Transverse colon (tissue), 4 donors: ENCODE data around the gene MYOT. TPM values are rescaled to one million over a fixed set of nuclear protein-coding genes. Genes with fewer than 3 reads are reported as not detected.

Experiments
- DNase-seq: peaks from one replicate; pipeline ENCODE4 v3.0.0-alpha.2; 2019
- H3K27ac ChIP-seq, 4 donors: fragments of 200-600 bp; sonication (generic); 2 replicates each; pipeline ENCODE4 v1.5.1; 2016 to 2018; ENCODE audit warnings: inconsistent platforms in 4 of 4
- H3K27me3 ChIP-seq: fragments of 200-600 bp; sonication (generic); 2 replicates; pipeline ENCODE4 v1.5.1; 2017; ENCODE audit warnings: inconsistent platforms
- H3K36me3 ChIP-seq, 4 donors: fragments of 200-600 bp; sonication (generic); 2 replicates each; pipeline ENCODE4 v1.5.1; 2017 to 2019; ENCODE audit warnings: inconsistent platforms in 4 of 4
- H3K4me1 ChIP-seq, 4 donors: fragments of 200-600 bp; sonication (generic); 2 replicates each; pipeline ENCODE4 v1.5.1; 2017 to 2020; ENCODE audit warnings: inconsistent platforms in 4 of 4
- H3K4me3 ChIP-seq, 4 donors: fragments of 200-600 bp; sonication (generic); 1 replicate in 1 of 4; 2 replicates in 3 of 4; pipeline versions ENCODE4 v1.5.1 to v1.6.1; 2017 to 2019; ENCODE audit warnings: inconsistent platforms in 4 of 4
- H3K9me3 ChIP-seq, 2 donors: fragments of 200-600 bp; sonication (generic); 2 replicates each; pipeline ENCODE4 v1.5.1; 2017 to 2019; ENCODE audit warnings: inconsistent platforms in 2 of 2
- CTCF ChIP-seq, 5 experiments: fragments of 200-600 bp in 3 of 5; fragments of 450-650 bp in 2 of 5; sonication (generic) in 3 of 5; IDR thresholded peaks; 1 replicate in 2 of 5; 2 replicates in 3 of 5; pipeline ENCODE4 v1.5.1; 2016 to 2017; ENCODE audit warnings: antibody characterized with exemption in 5 of 5, inconsistent platforms in 3 of 5, mild to moderate bottlenecking in 2 of 5, moderate library complexity in 1 of 5
- EP300 ChIP-seq: sonication (generic); formaldehyde crosslinking; IDR thresholded peaks from one replicate; pipeline ENCODE4 v1.6.1; 2017; ENCODE audit warnings: antibody characterized with exemption, low read depth
- POLR2A ChIP-seq: fragments of 450-650 bp; IDR thresholded peaks from one replicate; pipeline ENCODE4 v1.6.1; 2016; ENCODE audit warnings: antibody characterized with exemption, mild to moderate bottlenecking, moderate library complexity
- POLR2AphosphoS5 ChIP-seq, 3 donors: sonication (generic); formaldehyde crosslinking; IDR thresholded peaks; one replicate each; pipeline ENCODE4 v1.6.1; 2016; ENCODE audit warnings: antibody characterized with exemption in 3 of 3
- WGBS, 2 donors: methylation state at CpG; one replicate each; pipeline ENCODE4 v1.1.5; 2018; ENCODE audit warnings: low coverage in 1 of 2; 5-methylcytosine and 5-hydroxymethylcytosine counted together
- in situ Hi-C, 4 donors: fragments of 200-750 bp; cut with MboI; loops; one replicate each; pipeline versions ENCODE4 v1.15.0 to v1.15.1; 2017; ENCODE audit warnings: low sequenced_read_pairs in 3 of 4, low pct_ligation_motif_present in 1 of 4, low pct_unique_long_range_greater_than_20kb in 1 of 4
- intact Hi-C: fragments of 100-400 bp; cut with DNase I; formaldehyde crosslinking; loops from one replicate; pipeline ENCODE4 v1.15.1; 2023; ENCODE audit warnings: low total_unique reads
- total RNA-seq, 4 donors: library from RNA; depleted of rRNA; stranded (reverse); fragments of >200 nt; gene quantifications; one replicate each; pipeline ENCODE4 v1.1.0, GENCODE V29; 2016

MYOT gene
- total RNA-seq, 4 donors from 2014 or later: 2.9 to 7.1 (median 5.9) TPM; not detected in 1

DNA sequence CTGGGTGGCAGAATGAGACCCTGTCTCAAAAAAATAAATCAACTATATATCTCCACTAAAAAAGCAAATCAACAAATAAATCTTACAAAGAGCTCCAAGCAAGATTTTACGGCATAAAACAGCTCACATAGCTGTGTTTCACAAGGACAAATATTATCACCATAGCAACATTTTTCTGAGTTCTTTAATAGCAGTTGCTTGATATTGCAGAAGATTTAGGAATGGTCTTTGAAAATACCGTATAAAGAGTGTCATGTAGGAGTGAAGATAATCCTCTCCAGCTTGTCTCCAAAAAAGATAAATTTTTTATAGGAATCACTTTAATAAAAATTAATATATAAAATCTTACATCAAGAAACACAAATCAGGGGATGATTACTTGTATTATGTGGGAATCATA, 36.6 kb upstream of the MYOT start:
- no peaks in the 10 kb centered on the region for H3K36me3 ChIP-seq
- in situ Hi-C loops: no loop called here
- 73 to 77% methylated on average over 2 of the region's 2 CpGs for WGBS, 2 donors

DNA sequence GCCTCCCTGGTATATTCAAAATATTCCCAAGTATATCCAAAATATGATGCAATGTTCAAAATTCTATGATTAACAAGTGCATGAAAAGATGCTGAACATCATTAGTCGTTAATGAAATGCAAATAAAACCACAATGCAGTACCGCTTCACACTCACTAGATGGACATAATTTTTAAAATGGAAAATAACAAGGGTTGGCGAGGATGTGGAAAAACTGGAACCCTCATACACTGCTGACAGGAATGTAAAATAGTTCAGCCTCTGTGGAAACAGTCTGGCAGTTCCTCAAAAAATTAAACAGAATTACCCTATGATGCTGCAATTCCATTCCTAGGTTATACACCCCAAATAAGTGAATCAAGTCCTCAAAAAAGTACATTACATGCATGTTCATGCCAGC, 36.1 kb upstream of the MYOT start:
- WGBS, 2 donors: 72 to 79% methylated on average over 3 of the region's 3 CpGs
- no peak for DNase-seq
- Histone ChIP-seq H3K36me3 (no peaks in the 10 kb centered on the region), H3K4me1 (no peaks in the 10 kb centered on the region), H3K4me3 (no peak overlapping the region), H3K27ac (no peak overlapping the region), H3K27me3 (no peaks in the 10 kb centered on the region), H3K9me3 (no peaks in the 10 kb centered on the region)
- intact Hi-C loops: no loop called here
- in situ Hi-C loops: no loop called here
- TF ChIP-seq CTCF (IDR thresholded peaks at IDR 0.05) (peak in 3 of 5 experiments; percentile 3 to 30 (median 27)), POLR2AphosphoS5 (IDR thresholded peaks at IDR 0.05) (no peak)

More for the DNA sequence above, 36.6 kb upstream of the MYOT start:
- H3K4me3 ChIP-seq: no peak overlapping the region
- intact Hi-C loops: no loop called here
- no peaks in the 10 kb centered on the region for H3K27me3 ChIP-seq
- no peaks in the 10 kb centered on the region for H3K4me1 ChIP-seq
- TF ChIP-seq EP300 (no peak), CTCF (IDR thresholded peaks at IDR 0.05) (no peak), POLR2AphosphoS5 (IDR thresholded peaks at IDR 0.05) (no peak), POLR2A (no peak)
- no peak for DNase-seq
- no peak overlapping the region for H3K27ac ChIP-seq
- H3K9me3 ChIP-seq: no peaks in the 10 kb centered on the region

DNA sequence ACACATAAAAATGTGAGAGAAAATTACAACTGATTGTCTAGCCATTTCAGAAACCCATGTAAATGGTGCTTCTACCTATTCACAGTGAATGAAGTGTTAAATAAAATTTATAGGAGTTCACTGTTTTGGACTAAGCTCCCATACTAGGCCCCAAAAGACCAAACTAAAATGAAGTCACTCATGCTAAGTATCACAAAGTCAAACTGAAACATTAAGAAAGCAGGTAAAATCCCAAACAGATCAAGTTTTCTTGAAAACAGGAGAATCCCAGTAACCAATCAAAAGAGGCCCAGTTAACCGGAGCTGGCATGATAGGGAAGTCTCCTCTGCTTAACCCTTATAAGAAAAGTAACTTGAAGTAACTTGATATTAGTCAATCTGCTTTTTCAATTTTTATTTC, 35.2 kb upstream of the MYOT start:
- intact Hi-C loops (no loop called here), in situ Hi-C loops (no loop called here)
- H3K36me3 ChIP-seq: no peaks in the 10 kb centered on the region
- H3K4me1 ChIP-seq: no peaks in the 10 kb centered on the region
- TF ChIP-seq POLR2A: no peak
- H3K9me3 ChIP-seq: no peaks in the 10 kb centered on the region
- H3K27ac ChIP-seq: no peak overlapping the region
- no peaks in the 10 kb centered on the region for H3K27me3 ChIP-seq
- 71 to 89% methylated on average over 1 of the region's 1 CpG for WGBS, 2 donors
- H3K4me3 ChIP-seq: no peak overlapping the region
- no peak for DNase-seq

DNA sequence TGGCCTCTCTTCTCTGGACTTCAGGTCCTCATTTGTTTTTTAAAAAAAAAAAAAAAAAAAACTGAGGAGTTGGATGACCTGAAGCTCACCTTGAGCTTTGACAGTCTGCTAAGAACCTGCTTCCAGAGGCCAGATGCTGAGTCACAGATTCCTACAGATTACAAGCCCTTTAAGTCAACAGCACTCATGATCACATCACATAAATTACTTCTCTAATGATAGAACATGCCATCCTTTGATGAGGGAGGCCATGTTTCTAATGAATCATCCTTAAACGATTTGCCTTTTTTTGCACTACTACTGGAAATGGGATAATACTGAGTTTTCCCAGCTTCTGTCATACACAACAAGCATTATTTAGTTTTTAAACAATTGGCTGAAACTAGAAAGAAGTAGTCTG, 34.2 kb upstream of the MYOT start:
- H3K4me3 ChIP-seq: no peak overlapping the region
- H3K36me3 ChIP-seq: no peaks in the 10 kb centered on the region
- TF ChIP-seq CTCF (IDR thresholded peaks at IDR 0.05) (no peak), POLR2AphosphoS5 (IDR thresholded peaks at IDR 0.05) (peak in 2 of 3 donors; percentile 57), POLR2A (no peak), EP300 (no peak)
- peaks cover 0 to 7% (median 1%) of the 10 kb centered on the region in 4 donors for H3K4me1 ChIP-seq
- no peaks in the 10 kb centered on the region for H3K27me3 ChIP-seq
- no peak for DNase-seq
- no peak overlapping the region for H3K27ac ChIP-seq
- intact Hi-C loops (no loop called here), in situ Hi-C loops (no loop called here)
- no peaks in the 10 kb centered on the region for H3K9me3 ChIP-seq
- 50 to 61% methylated on average over 1 of the region's 1 CpG for WGBS, 2 donors

- intact Hi-C loops (no loop called here), in situ Hi-C loops (no loop called here)
- Histone ChIP-seq H3K4me3 (no peak overlapping the region), H3K27ac (no peak overlapping the region), H3K9me3 (no peaks in the 10 kb centered on the region), H3K4me1 (peaks cover 0 to 8% (median 1%) of the 10 kb centered on the region in 4 donors), H3K36me3 (no peaks in the 10 kb centered on the region), H3K27me3 (no peaks in the 10 kb centered on the region)
- TF ChIP-seq POLR2AphosphoS5 (IDR thresholded peaks at IDR 0.05) (no peak), CTCF (IDR thresholded peaks at IDR 0.05) (no peak), POLR2A (no peak), EP300 (no peak)
- 76 to 81% methylated on average over 3 to 4 of the region's 4 CpGs for WGBS, 2 donors
- DNase-seq: no peak
These were observed 33.1 kb upstream of the MYOT start for GRCh38 chr5:137834498-137835049.
